Measurements from ENCODE around the gene ZNF750.

DNA sequence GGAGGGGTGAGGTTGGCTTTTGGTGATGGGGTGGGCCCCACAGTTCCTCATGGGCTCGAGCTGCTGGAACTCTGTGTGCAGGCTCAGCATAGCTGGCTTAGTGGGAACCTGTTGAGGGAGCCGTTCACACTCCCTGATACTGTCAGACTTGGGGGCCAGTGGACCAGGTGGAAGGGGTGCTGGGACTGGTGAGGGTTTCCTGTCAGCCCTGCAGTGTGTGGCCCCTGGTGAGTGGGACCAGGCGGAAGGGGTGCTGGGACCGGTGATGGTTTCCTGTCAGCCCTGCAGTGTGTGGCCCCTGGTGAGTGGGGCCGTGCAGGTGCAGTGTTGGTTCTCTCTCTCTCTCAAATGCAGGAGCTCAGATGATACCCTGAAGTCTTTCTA is 45.1 kb upstream of the ZNF750 start:
- TF ChIP-seq, protein P1, sequence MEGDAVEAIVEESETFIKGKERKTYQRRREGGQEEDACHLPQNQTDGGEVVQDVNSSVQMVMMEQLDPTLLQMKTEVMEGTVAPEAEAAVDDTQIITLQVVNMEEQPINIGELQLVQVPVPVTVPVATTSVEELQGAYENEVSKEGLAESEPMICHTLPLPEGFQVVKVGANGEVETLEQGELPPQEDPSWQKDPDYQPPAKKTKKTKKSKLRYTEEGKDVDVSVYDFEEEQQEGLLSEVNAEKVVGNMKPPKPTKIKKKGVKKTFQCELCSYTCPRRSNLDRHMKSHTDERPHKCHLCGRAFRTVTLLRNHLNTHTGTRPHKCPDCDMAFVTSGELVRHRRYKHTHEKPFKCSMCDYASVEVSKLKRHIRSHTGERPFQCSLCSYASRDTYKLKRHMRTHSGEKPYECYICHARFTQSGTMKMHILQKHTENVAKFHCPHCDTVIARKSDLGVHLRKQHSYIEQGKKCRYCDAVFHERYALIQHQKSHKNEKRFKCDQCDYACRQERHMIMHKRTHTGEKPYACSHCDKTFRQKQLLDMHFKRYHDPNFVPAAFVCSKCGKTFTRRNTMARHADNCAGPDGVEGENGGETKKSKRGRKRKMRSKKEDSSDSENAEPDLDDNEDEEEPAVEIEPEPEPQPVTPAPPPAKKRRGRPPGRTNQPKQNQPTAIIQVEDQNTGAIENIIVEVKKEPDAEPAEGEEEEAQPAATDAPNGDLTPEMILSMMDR (IDR thresholded peaks at IDR 0.05), result no peak
- TF ChIP-seq POLR2A (IDR thresholded peaks at IDR 0.05), result no peak
